GM10847 (cell line): ENCODE results near the gene SLC26A2.

Experiments
- POLR2A ChIP-seq: IDR thresholded peaks from 2 replicates; pipeline ENCODE4 v1.6.1; 2011; ENCODE audit not compliant: insufficient read length; ENCODE audit errors: extremely low read depth

The SLC26A2 gene

GRCh38 chr5:149960272-149961185, at the start of gene SLC26A2:
Gene SLC26A2 (plus strand): TSS chr5:149960758. CDS start chr5:149977653, 16,895 bp downstream.
- peak; percentile 95 for TF ChIP-seq POLR2A

- no peak for TF ChIP-seq POLR2A
Observed at GRCh38 chr5:149911031-149911430, 49.5 kb upstream of the SLC26A2 start.

DNA sequence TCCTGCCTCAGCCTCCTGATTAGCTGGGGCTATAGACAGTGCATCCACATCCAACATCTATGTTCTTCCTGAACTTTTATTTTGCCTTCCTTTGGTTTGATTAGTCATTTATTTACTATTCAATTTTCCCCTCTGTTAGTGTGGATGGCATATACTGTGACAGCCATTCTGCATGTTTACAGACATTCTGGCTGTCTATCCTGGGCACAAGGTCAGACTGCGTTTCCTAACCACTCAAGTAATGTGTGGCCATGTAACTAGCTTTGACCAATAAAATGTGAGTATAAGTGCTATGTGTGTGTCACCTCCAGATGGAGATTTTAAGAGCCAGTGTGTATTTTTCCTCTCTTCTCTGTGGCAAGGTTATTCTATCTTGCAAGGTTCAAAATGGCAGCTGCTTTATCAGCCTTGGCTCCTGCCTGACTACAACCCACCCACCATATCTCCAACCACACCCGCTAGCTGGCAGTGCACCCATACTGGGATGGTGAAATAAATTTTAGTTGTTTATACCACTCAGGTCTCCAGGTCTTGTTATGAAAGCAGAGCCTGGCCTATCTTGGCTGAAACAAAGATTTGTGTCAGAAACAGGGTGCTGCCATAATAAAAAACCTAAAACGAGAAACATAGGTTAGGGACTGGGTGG, 48.2 kb upstream of the SLC26A2 start:
- TF ChIP-seq POLR2A = no peak

- no peak for TF ChIP-seq POLR2A
Observed at GRCh38 chr5:149913436-149914419, 46.8 kb upstream of the SLC26A2 start.

GRCh38 chr5:149915392-149916260, 44.9 kb upstream of the SLC26A2 start:
- no peak for TF ChIP-seq POLR2A

DNA sequence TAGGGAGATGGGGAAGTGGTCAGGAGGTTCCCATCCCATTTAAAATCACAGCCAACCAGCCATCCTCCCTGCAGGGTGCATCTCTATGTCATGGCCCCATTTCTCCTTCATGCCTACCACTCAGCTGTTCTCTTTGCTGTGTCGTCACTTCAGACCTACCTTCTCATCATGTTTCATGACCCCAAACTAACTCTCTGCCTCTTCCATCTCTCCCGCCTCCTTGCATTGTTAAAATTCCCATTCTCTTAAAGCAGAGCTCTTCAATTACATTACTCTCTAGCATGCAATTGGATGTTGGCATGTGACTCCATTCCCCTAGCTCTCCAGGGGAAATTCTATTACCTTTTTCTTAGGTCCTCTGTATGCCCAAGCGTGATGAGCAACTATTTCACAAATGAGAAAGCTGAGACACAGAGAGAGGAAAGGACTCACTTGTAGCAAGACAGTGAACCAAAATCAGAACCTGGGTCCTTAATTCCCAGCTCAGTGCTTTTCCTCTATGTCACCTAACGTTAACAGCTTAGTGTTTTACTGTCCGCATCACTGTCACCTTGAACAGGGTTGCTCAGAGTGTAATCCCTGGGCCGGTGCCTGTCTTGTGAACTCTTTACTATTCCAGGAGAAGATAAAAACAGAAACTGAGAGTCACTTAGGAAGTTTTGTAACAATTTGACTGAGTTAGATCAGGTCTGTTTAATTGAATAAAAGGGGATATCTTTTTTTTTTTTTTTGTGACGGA, 44.1 kb upstream of the SLC26A2 start:
- no peak for TF ChIP-seq POLR2A

DNA sequence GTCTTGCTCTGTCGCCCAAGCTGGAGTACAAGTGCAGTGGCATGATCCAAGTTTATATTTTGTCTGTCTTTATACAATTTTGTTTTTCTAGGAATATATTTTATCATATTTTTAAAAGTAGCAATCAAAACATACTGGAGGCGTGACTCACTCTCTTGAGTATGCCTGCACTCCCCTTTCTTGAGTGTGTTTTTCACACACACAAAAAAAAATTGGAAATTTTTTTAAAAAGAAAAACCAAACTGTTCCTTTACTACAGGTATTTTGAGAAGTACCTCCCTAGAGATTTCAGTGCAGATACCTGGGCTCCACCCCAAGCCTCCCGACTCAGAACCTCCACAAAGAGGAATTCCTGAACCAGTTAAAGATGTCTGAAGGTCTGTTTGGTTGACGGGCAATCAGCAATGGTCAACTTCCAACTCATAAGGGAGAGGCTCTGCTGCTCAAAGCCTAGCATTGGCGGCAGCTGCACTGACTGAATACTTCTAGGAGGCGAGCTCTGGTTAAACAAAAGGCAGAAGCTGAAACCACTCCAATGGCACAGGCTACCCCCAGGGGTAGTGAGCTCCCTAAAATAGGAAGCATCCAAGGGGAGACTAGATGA, 43.4 kb upstream of the SLC26A2 start:
- TF ChIP-seq POLR2A = no peak

DNA sequence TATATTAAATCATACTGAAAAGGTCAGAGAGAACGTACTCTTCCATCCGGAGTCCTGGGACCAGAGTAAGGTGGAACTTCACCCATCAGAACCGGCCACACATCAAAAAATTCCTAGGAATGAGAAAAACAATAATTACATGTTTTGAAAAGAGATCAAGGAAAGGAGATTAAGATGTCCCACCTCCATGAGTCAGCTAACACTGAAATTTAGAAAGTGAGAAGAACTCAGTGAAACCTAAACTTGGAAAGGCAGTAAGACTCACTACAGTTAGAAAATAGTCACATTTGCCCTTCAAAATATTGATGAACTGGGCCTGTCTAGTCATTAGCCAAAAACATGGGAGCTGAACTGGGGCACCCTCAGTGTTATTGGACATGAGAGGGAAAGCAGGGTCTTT, 39.0 kb upstream of the SLC26A2 start:
- TF ChIP-seq POLR2A = no peak

DNA sequence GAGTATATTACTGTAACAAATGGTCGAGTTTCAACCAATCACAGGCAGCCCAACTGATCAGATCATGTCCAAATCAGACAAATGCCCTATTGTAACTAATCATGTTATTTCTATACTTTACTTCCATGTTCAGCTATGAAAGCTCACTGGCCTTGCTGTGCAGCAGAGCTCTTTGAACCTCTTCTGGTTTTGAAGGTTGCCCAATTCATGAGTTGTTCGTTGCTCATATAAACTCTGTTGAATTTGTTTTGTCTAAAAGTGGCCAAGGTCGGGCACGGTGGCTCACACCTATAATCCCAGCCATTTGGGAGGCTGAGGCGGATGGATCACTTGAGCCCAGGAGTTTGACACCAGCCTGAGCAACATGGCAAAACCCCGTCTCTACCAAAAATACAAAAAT, 37.6 kb upstream of the SLC26A2 start:
- TF ChIP-seq POLR2A = no peak

- TF ChIP-seq POLR2A = no peak
Observed at GRCh38 chr5:149924486-149924885, 36.1 kb upstream of the SLC26A2 start.

- no peak for TF ChIP-seq POLR2A
Observed at GRCh38 chr5:149930043-149930748, 30.4 kb upstream of the SLC26A2 start.

- TF ChIP-seq POLR2A = no peak
Observed at GRCh38 chr5:149930749-149931574, 29.6 kb upstream of the SLC26A2 start.

DNA sequence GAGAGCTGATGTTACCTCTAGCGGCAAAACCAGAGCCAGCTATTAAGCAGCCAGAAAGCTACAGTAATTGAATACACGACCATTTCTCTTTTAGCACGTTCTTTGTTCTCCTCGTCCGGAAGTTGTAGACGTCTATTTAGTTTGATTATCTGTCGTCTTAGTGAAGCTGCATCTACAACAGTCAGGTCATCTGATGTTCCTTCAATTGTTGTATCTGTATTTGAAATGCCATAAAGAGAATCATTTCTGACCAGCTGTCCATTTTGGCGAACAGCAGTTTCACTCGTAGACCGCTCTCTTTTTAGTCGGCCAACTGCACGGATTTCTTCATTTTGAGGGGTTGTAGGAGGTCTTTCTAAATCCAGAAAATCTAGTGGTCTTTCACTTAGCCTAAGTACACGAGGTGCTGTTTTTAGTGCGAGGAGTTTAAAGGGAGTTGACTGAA, 28.5 kb upstream of the SLC26A2 start:
- no peak for TF ChIP-seq POLR2A
